ENCODE measurements around the gene LZIC.
"Not testable (repeated sequence)": the region's sequence is repeated elsewhere in the genome, so short reads cannot be mapped to it uniquely, and the experiment has no call there.

LZIC gene

GRCh38 chr1:9917495-9917894 is 25.7 kb downstream of the LZIC start:
- H3K4me1 ChIP-seq (ENCODE audit: control insufficient read depth, insufficient read depth, low read depth, low read length); H3K23ac ChIP-seq (ENCODE audit: low read length in 2 of 2); H2AK5ac ChIP-seq (ENCODE audit: low read length, severe bottlenecking); H3K27me3 ChIP-seq (ENCODE audit: control insufficient read depth in 1 of 2, insufficient read depth in 1 of 2, low read length in 2 of 2); H3K9me3 ChIP-seq (ENCODE audit: control insufficient read depth, low read length); H3K4ac ChIP-seq (ENCODE audit: low read depth in 1 of 2, low read length in 2 of 2); H3K36me3 ChIP-seq (ENCODE audit: control insufficient read depth in 1 of 2, insufficient read depth in 2 of 2, low read depth in 1 of 2, low read length in 2 of 2); H3K18ac ChIP-seq (ENCODE audit: low read depth in 1 of 2, low read length in 2 of 2); H3K4me2 ChIP-seq (ENCODE audit: low read length, poor library complexity, severe bottlenecking); H2BK5ac ChIP-seq (ENCODE audit: low read depth, low read length, poor library complexity, severe bottlenecking); H2AFZ ChIP-seq (ENCODE audit: low read depth, low read length); H4K8ac ChIP-seq (ENCODE audit: low read length); DNase-seq; H4K91ac ChIP-seq (ENCODE audit: low read length); H3K4me3 ChIP-seq (ENCODE audit: insufficient read depth in 1 of 2, low read depth in 1 of 2, low read length in 2 of 2); H3K79me1 ChIP-seq (replicated peaks; ENCODE audit: low read length, poor library complexity, severe bottlenecking); H2BK15ac ChIP-seq (ENCODE audit: low read depth, poor library complexity, severe bottlenecking); H3K9ac ChIP-seq (ENCODE audit: low read length); H2BK12ac ChIP-seq (ENCODE audit: low read length in 2 of 2); H3K14ac ChIP-seq (ENCODE audit: low read length in 2 of 2); H3K27ac ChIP-seq (ENCODE audit: low read length, poor library complexity, severe bottlenecking); H2BK120ac ChIP-seq (ENCODE audit: low read depth, low read length): not testable (repeated sequence)
- WGBS = 84% methylated on average over 2 of the region's 3 CpGs

GRCh38 chr1:9916452-9916851 is 26.7 kb downstream of the LZIC start:
- H3K36me3 ChIP-seq (ENCODE audit: control insufficient read depth in 1 of 2, insufficient read depth in 2 of 2, low read depth in 1 of 2, low read length in 2 of 2) = no peaks in the 10 kb centered on the region
- H3K27ac ChIP-seq (ENCODE audit: low read length, poor library complexity, severe bottlenecking) = no peak overlapping the region
- no peaks in the 10 kb centered on the region for H3K9me3 ChIP-seq (ENCODE audit: control insufficient read depth, low read length)
- 100% methylated on average over 2 of the region's 2 CpGs for whole genome bisulfite sequencing
- H2BK12ac ChIP-seq (ENCODE audit: low read length in 2 of 2) = no peak overlapping the region
- H4K91ac ChIP-seq (ENCODE audit: low read length) = no peak overlapping the region
- H2AFZ ChIP-seq (ENCODE audit: low read depth, low read length) = no peak overlapping the region
- H3K4me2 ChIP-seq (ENCODE audit: low read length, poor library complexity, severe bottlenecking) = no peak overlapping the region
- no peak overlapping the region for H4K8ac ChIP-seq (ENCODE audit: low read length)
- no peaks in the 10 kb centered on the region for H3K79me1 ChIP-seq (replicated peaks; ENCODE audit: low read length, poor library complexity, severe bottlenecking)
- no peak overlapping the region for H3K4me3 ChIP-seq (ENCODE audit: insufficient read depth in 1 of 2, low read depth in 1 of 2, low read length in 2 of 2)
- H2BK5ac ChIP-seq (ENCODE audit: low read depth, low read length, poor library complexity, severe bottlenecking) = no peak overlapping the region
- H3K14ac ChIP-seq (ENCODE audit: low read length in 2 of 2) = no peak overlapping the region
- no peak overlapping the region for H3K4ac ChIP-seq (ENCODE audit: low read depth in 1 of 2, low read length in 2 of 2)
- H3K4me1 ChIP-seq (ENCODE audit: control insufficient read depth, insufficient read depth, low read depth, low read length) = no peaks in the 10 kb centered on the region
- peaks cover 0 to 3% of the 10 kb centered on the region in 2 experiments for H3K27me3 ChIP-seq (ENCODE audit: control insufficient read depth in 1 of 2, insufficient read depth in 1 of 2, low read length in 2 of 2)
- no peak for DNase-seq
- no peak overlapping the region for H2BK15ac ChIP-seq (ENCODE audit: low read depth, poor library complexity, severe bottlenecking)
- no peak overlapping the region for H3K23ac ChIP-seq (ENCODE audit: low read length in 2 of 2)
- H3K9ac ChIP-seq (ENCODE audit: low read length) = no peak overlapping the region
- H2BK120ac ChIP-seq (ENCODE audit: low read depth, low read length) = no peak overlapping the region
- H3K18ac ChIP-seq (ENCODE audit: low read depth in 1 of 2, low read length in 2 of 2) = no peak overlapping the region
- H2AK5ac ChIP-seq (ENCODE audit: low read length, severe bottlenecking) = no peak overlapping the region

GRCh38 chr1:9914610-9914937 is 28.6 kb downstream of the LZIC start:
- Histone ChIP-seq H2BK12ac (ENCODE audit: low read length in 2 of 2) (no peak overlapping the region), H3K4me2 (ENCODE audit: low read length, poor library complexity, severe bottlenecking) (no peak overlapping the region), H3K36me3 (ENCODE audit: control insufficient read depth in 1 of 2, insufficient read depth in 2 of 2, low read depth in 1 of 2, low read length in 2 of 2) (no peaks in the 10 kb centered on the region), H2AK5ac (ENCODE audit: low read length, severe bottlenecking) (no peak overlapping the region), H3K23ac (ENCODE audit: low read length in 2 of 2) (no peak overlapping the region), H2BK120ac (ENCODE audit: low read depth, low read length) (no peak overlapping the region), H3K79me1 (replicated peaks; ENCODE audit: low read length, poor library complexity, severe bottlenecking) (peaks cover 2% of the 10 kb centered on the region), H3K27me3 (ENCODE audit: control insufficient read depth in 1 of 2, insufficient read depth in 1 of 2, low read length in 2 of 2) (peaks cover 0 to 3% of the 10 kb centered on the region in 2 experiments), H2AFZ (ENCODE audit: low read depth, low read length) (no peak overlapping the region), H3K14ac (ENCODE audit: low read length in 2 of 2) (no peak overlapping the region), H3K4ac (ENCODE audit: low read depth in 1 of 2, low read length in 2 of 2) (no peak overlapping the region), H4K8ac (ENCODE audit: low read length) (no peak overlapping the region), H2BK15ac (ENCODE audit: low read depth, poor library complexity, severe bottlenecking) (no peak overlapping the region), H3K4me1 (ENCODE audit: control insufficient read depth, insufficient read depth, low read depth, low read length) (peaks cover 2% of the 10 kb centered on the region), H3K27ac (ENCODE audit: low read length, poor library complexity, severe bottlenecking) (no peak overlapping the region), H3K4me3 (ENCODE audit: insufficient read depth in 1 of 2, low read depth in 1 of 2, low read length in 2 of 2) (no peak overlapping the region), H3K9me3 (ENCODE audit: control insufficient read depth, low read length) (no peaks in the 10 kb centered on the region), H2BK5ac (ENCODE audit: low read depth, low read length, poor library complexity, severe bottlenecking) (no peak overlapping the region), H4K91ac (ENCODE audit: low read length) (no peak overlapping the region), H3K9ac (ENCODE audit: low read length) (no peak overlapping the region), H3K18ac (ENCODE audit: low read depth in 1 of 2, low read length in 2 of 2) (no peak overlapping the region)
- 86% methylated on average over 1 of the region's 2 CpGs for WGBS
- DNase-seq = no peak

- Histone ChIP-seq H3K23ac (ENCODE audit: low read length in 2 of 2) (no peak overlapping the region), H3K27me3 (ENCODE audit: control insufficient read depth in 1 of 2, insufficient read depth in 1 of 2, low read length in 2 of 2) (no peaks in the 10 kb centered on the region), H2BK15ac (ENCODE audit: low read depth, poor library complexity, severe bottlenecking) (no peak overlapping the region), H3K4ac (ENCODE audit: low read depth in 1 of 2, low read length in 2 of 2) (no peak overlapping the region), H3K27ac (ENCODE audit: low read length, poor library complexity, severe bottlenecking) (no peak overlapping the region), H2AFZ (ENCODE audit: low read depth, low read length) (no peak overlapping the region), H3K14ac (ENCODE audit: low read length in 2 of 2) (no peak overlapping the region), H3K4me2 (ENCODE audit: low read length, poor library complexity, severe bottlenecking) (no peak overlapping the region), H4K8ac (ENCODE audit: low read length) (no peak overlapping the region), H3K9me3 (ENCODE audit: control insufficient read depth, low read length) (no peaks in the 10 kb centered on the region), H3K79me1 (replicated peaks; ENCODE audit: low read length, poor library complexity, severe bottlenecking) (peaks cover 2% of the 10 kb centered on the region), H4K91ac (ENCODE audit: low read length) (no peak overlapping the region), H2BK5ac (ENCODE audit: low read depth, low read length, poor library complexity, severe bottlenecking) (no peak overlapping the region), H2AK5ac (ENCODE audit: low read length, severe bottlenecking) (no peak overlapping the region), H2BK120ac (ENCODE audit: low read depth, low read length) (no peak overlapping the region), H3K9ac (ENCODE audit: low read length) (no peak overlapping the region), H3K4me3 (ENCODE audit: insufficient read depth in 1 of 2, low read depth in 1 of 2, low read length in 2 of 2) (no peak overlapping the region), H3K18ac (ENCODE audit: low read depth in 1 of 2, low read length in 2 of 2) (no peak overlapping the region), H3K4me1 (ENCODE audit: control insufficient read depth, insufficient read depth, low read depth, low read length) (peaks cover 7% of the 10 kb centered on the region), H3K36me3 (ENCODE audit: control insufficient read depth in 1 of 2, insufficient read depth in 2 of 2, low read depth in 1 of 2, low read length in 2 of 2) (no peaks in the 10 kb centered on the region), H2BK12ac (ENCODE audit: low read length in 2 of 2) (no peak overlapping the region)
- DNase-seq = no peak
- 91% methylated on average over 12 of the region's 12 CpGs for WGBS
Measured at GRCh38 chr1:9912264-9912936, 30.8 kb downstream of the LZIC start.

All from mesenchymal stem cell (in vitro differentiated cells and primary cell).